KOPT-K1 (cell line): ENCODE results near the gene CTCFL.
"Not testable (repeated sequence)": the region's sequence is repeated elsewhere in the genome, so short reads cannot be mapped to it uniquely, and the experiment has no call there.

Experiments used
- H3K27ac ChIP-seq: fragments of 200-600 bp; sonication (generic); 2 replicates; pipeline ENCODE4 v1.5.1; 2016; ENCODE audit warnings: antibody characterized with exemption, mild to moderate bottlenecking, low read depth, low read length; ENCODE audit not compliant: poor library complexity, severe bottlenecking
- H3K36me3 ChIP-seq: fragments of 200-600 bp; sonication (generic); 2 replicates; pipeline ENCODE4 v1.5.1; 2017; ENCODE audit warnings: antibody characterized with exemption, mild to moderate bottlenecking, low read length, moderate library complexity; ENCODE audit not compliant: insufficient read depth
- H3K9me3 ChIP-seq: fragments of 200-600 bp; sonication (generic); 2 replicates; pipeline ENCODE4 v1.5.1; 2017; ENCODE audit warnings: antibody characterized with exemption, low read length, mild to moderate bottlenecking; ENCODE audit not compliant: insufficient read depth, poor library complexity, severe bottlenecking

Gene CTCFL

DNA sequence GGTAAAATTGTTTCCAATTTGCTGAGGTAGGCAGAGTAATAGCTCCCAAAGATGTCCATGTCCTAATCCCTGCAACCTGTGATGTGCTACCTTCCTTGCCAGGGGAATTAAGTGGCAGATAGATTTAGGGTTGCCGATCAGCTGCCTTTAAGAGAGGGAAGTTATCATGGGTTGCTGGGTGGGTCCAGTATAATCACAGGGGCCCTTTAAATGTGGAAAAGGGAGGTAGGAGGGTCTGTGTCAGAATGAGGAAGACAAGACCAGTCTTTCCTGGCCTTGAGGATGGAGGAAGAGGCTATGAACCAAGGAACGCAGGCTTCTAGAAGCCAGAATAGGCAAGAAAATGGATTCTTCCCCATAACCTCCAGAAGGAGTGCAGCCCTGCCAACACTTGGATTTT lies 50.7 kb downstream of the CTCFL start:
- Histone ChIP-seq H3K9me3 (no peaks in the 10 kb centered on the region), H3K36me3 (no peaks in the 10 kb centered on the region), H3K27ac (no peak overlapping the region)

DNA sequence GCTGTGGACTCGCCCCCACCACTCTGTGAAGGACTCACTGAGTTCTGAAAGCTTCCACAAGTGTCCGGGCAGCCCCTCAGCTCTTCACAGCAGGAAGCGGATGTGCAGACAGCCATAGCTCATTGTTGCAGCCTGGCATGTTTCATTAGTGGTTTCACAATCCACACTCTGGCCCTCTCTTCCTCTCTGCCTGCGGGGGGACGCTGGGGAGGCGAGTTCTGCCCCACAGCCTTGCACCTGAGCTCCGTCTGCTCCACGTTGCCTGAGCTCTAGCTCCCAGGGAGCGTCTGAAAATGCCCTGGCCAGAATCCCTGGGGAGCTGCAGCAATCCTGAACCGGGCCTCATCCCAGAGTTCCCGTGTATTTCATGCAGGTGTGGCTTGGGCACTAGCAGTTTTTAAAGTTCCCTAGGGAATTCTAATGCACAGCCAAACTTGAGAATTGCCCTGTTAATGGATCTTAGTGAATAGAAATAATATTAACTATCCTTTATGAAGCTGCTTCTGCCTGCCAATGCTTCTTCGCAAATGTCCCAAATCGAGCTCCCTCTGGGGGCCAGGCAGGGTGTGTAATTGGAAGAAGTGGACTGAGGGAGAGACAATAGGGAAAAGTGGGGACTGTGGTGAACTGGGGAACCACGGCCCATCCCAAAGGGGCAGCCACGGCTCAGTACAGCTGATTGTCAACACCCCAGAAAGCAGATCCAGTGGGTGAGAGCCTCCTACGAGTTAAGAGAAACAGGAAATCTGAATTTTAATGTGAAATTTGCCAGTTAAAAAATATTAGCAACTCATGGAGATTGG lies 51.5 kb downstream of the CTCFL start:
- Histone ChIP-seq H3K36me3 (no peaks in the 10 kb centered on the region), H3K27ac (no peak overlapping the region), H3K9me3 (no peaks in the 10 kb centered on the region)

DNA sequence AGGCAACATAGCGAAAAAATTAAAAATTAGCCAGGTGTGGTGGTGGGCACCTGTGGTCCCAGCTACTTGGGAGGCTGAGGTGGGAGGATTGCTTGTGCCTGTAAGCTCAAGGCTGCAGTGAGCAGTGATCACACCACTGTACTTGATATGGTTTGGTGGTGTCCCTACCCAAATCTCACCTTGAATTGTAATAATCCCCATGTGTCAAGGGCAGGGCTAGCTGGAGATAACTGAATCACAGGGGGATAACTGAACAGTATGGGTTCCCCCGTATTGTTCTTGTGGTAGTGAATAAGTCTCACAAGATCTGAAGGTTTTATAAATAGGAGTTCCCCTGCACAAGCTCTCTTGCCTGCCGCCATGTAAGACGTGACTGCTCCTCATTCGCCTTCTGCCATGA lies 52.5 kb downstream of the CTCFL start:
- not testable (repeated sequence) for H3K9me3 ChIP-seq, H3K36me3 ChIP-seq, H3K27ac ChIP-seq

DNA sequence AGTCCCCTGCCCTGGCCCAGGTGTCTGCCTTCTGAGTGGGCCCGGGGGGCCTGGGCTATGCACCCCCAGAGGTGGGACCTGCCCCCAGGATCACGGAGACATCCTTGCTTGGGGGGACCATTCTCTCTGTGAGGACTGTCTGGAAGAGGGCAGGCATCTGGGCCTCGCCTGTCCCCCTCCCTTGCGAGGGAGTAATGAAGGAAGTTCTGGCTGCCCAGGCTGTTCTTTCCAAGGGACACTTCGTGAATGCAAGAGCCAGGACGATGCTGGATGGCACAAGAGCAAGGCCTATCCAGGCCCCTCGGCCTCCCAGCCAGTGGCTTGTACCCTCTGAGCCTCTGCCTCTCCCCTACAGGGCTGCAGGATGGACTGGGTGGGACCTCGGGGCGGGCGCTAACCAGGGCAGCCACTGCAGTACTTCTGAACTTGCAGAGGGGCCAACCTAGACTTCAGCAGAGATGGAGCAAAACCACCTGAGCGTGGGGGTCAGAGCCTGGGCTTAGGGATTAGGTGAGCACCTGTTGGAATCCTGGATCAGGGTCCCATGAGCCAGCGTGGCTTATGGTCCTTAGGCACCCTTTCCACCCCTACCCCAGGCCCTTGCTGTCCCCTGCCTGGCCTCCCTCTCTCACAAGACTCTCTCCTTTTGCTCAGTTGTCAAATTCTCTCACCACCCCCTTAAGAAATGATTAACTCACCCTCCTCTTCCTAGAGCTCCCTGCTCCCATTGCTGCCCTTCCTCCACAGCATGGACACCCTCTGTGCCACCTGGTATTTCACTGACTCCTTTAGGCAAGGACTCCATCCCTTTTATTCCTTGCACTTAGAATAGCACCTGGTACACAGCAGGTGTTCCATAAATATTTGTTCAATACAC lies 53.2 kb downstream of the CTCFL start:
- Histone ChIP-seq H3K36me3 (no peaks in the 10 kb centered on the region), H3K27ac (no peak overlapping the region), H3K9me3 (no peaks in the 10 kb centered on the region)

DNA sequence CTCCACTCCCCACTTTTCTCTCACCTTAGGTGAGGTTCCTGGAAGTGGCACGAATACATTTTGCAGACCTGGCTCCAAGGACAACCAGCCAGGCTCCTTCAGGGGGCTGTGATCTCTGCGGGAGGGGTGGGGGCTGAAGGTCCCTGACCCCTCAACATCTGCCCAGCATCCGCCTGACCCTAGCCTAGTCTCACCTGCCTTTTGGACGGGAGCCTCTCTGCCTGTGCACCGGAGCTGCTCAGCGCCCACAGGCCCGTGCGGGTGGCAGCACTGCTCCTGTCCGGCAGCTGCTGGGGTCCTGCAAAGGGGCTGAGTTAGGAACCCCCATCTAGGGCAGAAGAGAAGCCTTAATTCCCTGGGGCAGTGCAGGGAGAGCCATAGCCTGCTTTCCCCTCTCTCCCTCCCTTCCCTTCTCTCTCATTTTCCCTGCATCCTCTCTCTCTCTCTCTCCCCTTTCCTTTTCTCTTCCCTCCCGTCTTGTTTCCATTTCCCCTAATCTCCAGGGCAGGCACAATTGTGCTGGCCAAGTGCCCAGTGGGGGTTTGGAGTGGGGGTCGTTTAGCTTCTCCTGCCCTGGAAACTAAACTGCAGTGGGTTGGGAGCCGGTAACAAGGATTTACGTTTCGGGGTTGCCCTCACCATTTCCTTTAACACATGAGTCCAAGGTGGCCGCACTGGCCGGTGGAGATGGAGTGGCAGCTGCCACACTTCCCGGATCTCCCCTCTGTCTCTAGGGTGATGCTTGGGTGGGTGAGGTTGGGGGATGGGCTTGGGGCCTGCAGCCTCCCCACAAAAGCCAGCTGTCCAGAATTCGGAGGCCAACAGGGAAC lies 54.1 kb downstream of the CTCFL start:
- no peaks in the 10 kb centered on the region for H3K36me3 ChIP-seq
- H3K9me3 ChIP-seq = no peaks in the 10 kb centered on the region
- no peak overlapping the region for H3K27ac ChIP-seq

DNA sequence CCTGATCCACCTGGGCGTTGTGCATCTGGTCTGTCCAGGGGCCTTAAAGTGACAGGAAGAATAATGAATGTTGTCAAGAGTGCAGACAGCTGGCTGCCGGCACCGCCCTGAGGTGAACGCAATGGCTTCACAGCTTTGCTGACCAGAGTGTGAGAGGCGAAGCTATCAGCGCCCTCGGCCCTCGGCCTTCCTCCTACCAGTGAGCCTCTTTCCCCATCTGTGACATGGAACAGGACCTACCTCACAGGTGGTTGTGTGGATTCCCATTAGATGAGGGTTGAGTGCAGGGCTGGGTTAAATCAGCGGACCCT lies 54.8 kb downstream of the CTCFL start:
- Histone ChIP-seq H3K9me3 (no peaks in the 10 kb centered on the region), H3K27ac (no peak overlapping the region), H3K36me3 (no peaks in the 10 kb centered on the region)

DNA sequence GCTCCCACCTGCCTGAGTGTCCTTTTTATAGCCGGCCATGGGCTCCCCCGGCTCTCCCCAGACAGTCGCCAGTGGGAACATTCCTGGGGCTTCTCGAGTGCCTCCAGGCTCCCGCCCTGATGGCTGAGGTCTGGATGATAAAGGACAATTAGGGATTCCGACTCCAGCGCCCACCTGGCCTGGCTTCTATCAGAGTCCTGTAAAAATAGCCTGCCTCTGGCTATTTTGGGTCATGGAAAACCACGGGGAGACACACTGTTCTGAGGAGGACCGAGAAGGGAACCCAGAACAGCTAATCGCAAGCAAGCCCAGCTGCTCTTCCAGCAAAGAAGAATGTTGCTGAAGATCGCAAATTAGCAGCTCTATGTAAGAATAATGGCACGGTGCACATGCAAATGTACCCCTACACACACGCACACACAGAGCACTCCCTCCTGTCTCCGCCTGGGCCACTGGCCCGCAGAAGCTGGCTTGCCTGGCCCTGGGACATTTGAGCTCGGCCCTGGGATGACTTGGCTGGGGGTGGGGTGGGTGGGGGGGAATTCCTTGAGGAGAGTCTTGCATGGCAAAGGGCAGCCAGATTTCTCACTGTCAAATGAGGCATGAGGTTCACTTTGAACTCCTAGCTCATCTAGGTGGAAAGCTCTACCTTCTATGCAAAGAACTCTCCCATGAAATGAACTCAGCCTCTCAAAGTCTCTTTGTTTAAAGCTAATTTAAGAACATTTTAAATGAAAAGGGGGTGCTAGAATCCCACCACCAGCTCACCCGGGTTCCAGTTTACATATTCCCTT lies 55.3 kb downstream of the CTCFL start:
- H3K9me3 ChIP-seq = no peaks in the 10 kb centered on the region
- no peak overlapping the region for H3K27ac ChIP-seq
- H3K36me3 ChIP-seq = no peaks in the 10 kb centered on the region

DNA sequence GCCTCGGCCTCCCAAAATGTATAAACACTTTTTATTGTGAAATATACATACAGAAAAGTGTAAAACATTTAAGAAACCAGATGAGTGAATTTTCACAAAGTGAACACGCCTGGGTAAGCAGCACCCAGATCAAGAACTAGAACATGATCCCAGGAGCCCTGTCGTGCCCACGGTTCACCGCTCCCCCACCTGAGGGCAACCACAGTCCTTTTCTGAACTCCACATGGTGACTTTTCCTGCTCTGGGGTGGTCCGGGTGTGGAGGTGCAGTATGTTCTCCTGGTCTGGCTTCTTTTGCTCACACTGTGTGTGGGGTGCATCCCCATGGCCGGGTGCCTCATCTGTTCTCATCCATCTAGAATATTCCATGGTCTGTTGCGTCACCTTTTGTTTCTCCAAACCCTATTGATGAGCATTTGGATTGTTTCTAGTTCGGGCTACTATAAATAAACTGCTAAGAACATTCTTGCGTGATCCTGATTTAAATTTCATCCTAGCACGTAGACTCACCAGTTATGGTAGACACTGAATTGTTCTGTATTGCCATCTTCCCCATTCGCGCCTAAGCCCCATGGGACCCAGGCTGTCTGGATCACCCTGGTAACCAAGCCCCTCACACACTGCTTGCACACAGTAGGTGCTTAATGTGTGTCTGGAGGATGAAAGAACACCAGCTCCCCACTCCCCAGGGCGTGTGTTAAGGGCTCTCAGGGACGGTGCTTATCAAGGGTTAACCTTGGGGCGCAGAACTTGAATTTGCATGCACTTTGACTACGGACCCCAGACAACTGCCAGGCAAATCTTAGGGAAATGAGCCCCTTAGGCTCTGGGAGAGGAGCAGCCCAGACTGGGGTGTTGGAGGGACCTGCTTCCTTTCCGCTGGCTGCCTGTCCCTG lies 56.2 kb downstream of the CTCFL start:
- H3K27ac ChIP-seq = no peak overlapping the region
- H3K9me3 ChIP-seq = no peaks in the 10 kb centered on the region
- H3K36me3 ChIP-seq = no peaks in the 10 kb centered on the region

DNA sequence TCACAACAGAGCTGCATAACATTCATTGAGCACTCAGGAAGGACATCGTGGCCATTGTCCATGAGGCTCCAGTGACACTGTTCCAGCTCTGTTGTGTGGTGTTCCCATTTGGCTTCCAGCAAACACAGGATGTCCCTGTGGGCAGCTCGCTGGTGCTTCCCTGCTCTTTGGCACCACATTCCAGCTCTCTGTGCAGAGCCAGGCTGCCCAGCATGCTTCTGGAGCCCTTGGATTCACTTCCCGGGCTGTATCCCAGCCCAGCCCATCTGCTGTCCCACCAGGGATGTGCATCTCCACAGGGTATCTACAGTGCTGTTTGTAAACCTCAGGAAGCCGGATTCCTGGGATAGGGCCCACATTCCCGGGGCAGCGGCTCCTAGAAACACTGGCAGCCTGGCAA lies 57.2 kb downstream of the CTCFL start:
- H3K9me3 ChIP-seq = no peaks in the 10 kb centered on the region
- no peak overlapping the region for H3K27ac ChIP-seq
- H3K36me3 ChIP-seq = no peaks in the 10 kb centered on the region

DNA sequence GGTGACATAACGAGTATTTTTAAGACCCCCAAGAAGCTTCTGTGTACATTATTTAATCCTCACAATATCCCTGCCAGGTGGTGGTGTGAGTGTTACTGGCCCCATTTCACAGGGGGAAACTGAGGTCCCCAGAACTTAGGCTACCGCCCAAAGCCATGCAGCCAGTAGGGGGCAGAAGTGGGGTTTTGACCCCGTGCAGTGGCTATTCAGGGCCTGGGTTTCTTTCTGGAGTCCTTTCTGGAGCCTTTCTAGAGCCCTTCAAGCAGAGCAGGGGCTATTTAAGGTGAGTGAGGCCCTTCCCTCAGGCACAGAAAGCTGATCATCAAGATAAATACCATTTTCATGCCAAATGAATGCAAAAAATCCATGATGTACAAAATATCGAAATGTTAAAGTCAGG lies 59.0 kb downstream of the CTCFL start:
- Histone ChIP-seq H3K27ac (no peak overlapping the region), H3K36me3 (no peaks in the 10 kb centered on the region), H3K9me3 (no peaks in the 10 kb centered on the region)

DNA sequence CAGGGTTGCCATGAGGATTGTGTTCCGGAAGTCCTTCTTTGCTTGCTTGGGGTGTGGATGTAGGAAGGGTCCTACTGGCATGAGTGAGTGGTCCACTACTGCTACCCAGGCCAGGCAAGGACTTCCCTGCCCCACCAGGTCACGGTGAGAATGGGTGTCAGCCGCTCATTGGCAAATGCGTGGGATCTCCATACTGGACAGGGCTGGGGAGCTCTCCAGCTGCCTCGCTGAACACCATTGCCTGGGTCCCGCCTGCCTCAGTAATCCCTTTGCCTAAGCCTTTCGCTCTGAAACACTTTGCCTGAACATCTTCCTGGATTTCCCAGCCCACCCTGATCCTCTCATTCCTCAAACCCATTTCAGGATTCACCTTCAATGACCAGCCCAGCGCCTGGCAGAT lies 59.5 kb downstream of the CTCFL start:
- Histone ChIP-seq H3K27ac (no peak overlapping the region), H3K9me3 (no peaks in the 10 kb centered on the region)

DNA sequence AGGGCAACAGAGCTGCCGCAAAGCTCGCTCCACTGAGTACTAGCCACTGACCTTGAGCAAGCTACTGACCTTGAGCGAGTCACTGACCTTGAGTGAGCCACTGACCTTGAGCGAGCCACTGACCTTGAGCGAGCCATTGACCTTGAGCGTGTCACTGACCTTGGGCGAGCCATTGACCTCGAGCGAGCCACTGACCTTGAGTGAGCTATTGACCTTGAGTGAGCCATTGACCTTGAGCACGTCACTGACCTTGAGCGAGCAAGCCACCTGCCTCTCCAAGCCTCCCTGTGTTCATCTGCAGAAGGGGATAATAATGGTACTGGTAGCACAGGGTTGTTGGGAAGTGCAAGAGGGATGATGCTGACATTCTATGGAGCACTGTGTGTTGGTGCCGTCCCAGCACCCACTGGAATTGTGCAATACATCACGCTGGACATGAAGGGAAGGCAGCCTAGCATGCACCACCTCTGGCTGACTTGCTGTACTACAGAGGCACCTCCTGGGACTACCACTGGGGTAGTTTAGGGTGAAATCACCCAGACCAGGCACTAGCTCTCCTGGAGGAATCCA lies 60.2 kb downstream of the CTCFL start:
- Histone ChIP-seq H3K27ac (no peak overlapping the region), H3K9me3 (no peaks in the 10 kb centered on the region), H3K36me3 (no peaks in the 10 kb centered on the region)

More for the DNA sequence above, 59.5 kb downstream of the CTCFL start:
- no peaks in the 10 kb centered on the region for H3K36me3 ChIP-seq

DNA sequence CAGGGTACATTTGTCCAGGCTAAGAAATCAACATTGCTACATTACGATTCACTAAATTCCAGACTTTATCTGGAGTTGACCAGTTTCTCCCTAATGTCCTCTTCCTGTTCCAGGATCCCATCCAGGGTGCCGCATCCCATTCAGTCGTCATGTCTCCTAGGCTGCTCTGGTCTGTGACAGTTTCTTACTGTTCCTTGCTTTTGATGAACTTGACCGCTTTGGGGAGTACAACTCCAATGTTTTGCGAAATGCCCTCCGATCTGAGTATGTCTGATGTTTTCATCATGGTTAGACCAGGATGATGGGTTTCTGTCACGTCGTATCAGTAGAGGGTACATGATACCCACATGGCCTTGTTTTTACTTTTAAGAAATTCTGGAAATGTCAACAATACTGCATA lies 62.2 kb downstream of the CTCFL start:
- H3K36me3 ChIP-seq = no peaks in the 10 kb centered on the region
- H3K9me3 ChIP-seq = no peaks in the 10 kb centered on the region
- H3K27ac ChIP-seq = no peak overlapping the region
